ENCODE measurements around the gene CCN5.

The CCN5 gene

GRCh38 chr20:44714701-44715498 lies at the start of gene CCN5 (continued):
- TF ChIP-seq ZNF280D (tag by site-specific recombination; IDR thresholded peaks at IDR 0.05) (no peak), ZBTB8A (tag by site-specific recombination; IDR thresholded peaks at IDR 0.05) (0 out of 2 replicates have a peak, but pooled peaks have one; percentile 27), INSM2 (tag by site-specific recombination; IDR thresholded peaks at IDR 0.05) (no peak), ZNF398 (tag by site-specific recombination; IDR thresholded peaks at IDR 0.05) (peak; percentile 37; the same call in 1 of the 2 replicates), KLF16 (tag by site-specific recombination; IDR thresholded peaks at IDR 0.05) (peak; percentile 91), ZNF660 (tag by site-specific recombination; IDR thresholded peaks at IDR 0.05) (no peak), ZNF488 (tag by site-specific recombination; IDR thresholded peaks at IDR 0.05) (no peak), ZNF658 (tag by site-specific recombination; IDR thresholded peaks at IDR 0.05) (no peak), ZNF561 (tag by site-specific recombination; IDR thresholded peaks at IDR 0.05; ENCODE audit: borderline replicate concordance) (0 out of 2 replicates have a peak, but pooled peaks have one; percentile 44), ZBTB20 (tag by site-specific recombination; IDR thresholded peaks at IDR 0.05) (peak; percentile 52), ZNF645 (tag by site-specific recombination; IDR thresholded peaks at IDR 0.05) (no peak), ZBTB26 (tag by site-specific recombination; optimal IDR thresholded peaks at IDR 0.05) (peak; percentile 16), OVOL3 (tag by site-specific recombination; IDR thresholded peaks at IDR 0.05) (no peak), ZBTB48 (tag by site-specific recombination; IDR thresholded peaks at IDR 0.05) (peak; percentile 57; the same call in 1 of the 2 replicates), ZNF626 (tag by site-specific recombination; IDR thresholded peaks at IDR 0.05) (no peak), ZNF211 (tag by site-specific recombination; IDR thresholded peaks at IDR 0.05; ENCODE audit: low read depth) (no peak), PATZ1 (tag by site-specific recombination; IDR thresholded peaks at IDR 0.05) (peak; percentile 28; the same call in 1 of the 2 replicates), ZFP3 (tag by site-specific recombination; IDR thresholded peaks at IDR 0.05; ENCODE audit: low read depth) (no peak), ZNF548 (tag by site-specific recombination; IDR thresholded peaks at IDR 0.05) (no peak), ZNF239 (tag by site-specific recombination; IDR thresholded peaks at IDR 0.05) (peak; percentile 70; the same call in 1 of the 2 replicates), ZNF223 (tag by site-specific recombination; IDR thresholded peaks at IDR 0.05) (peak; percentile 87), REST (tag by site-specific recombination; IDR thresholded peaks at IDR 0.05) (no peak), ZNF37A (tag by site-specific recombination; IDR thresholded peaks at IDR 0.05) (no peak)
